Astrocyte (in vitro differentiated cells and primary cell): ENCODE results near the gene FAM241A. TPM values are rescaled to one million over a fixed set of nuclear protein-coding genes. Genes with fewer than 3 reads are reported as not detected.

ENCODE experiments used
- DNase-seq: peaks from one replicate; pipeline ENCODE4 v3.0.0-alpha.2; 2010; ENCODE audit warnings: low read depth
- FAIRE-seq: peaks from 2 replicates; lab custom pipeline; 2011; peaks lifted over from hg19 to GRCh38; lab: Jason Lieb, UNC
- H2AFZ ChIP-seq: 2 replicates; pipeline ENCODE4 v1.6.0; 2012; ENCODE audit warnings: low read depth, low read length, inconsistent platforms
- H3K27ac ChIP-seq: 2 replicates; pipeline ENCODE4 v1.5.1; 2011; ENCODE audit warnings: low read depth, low read length, inconsistent platforms
- H3K27me3 ChIP-seq: 2 replicates; pipeline ENCODE4 v1.6.0; 2011; ENCODE audit warnings: low read length, inconsistent platforms; ENCODE audit not compliant: insufficient read depth
- H3K36me3 ChIP-seq: 2 replicates; pipeline ENCODE4 v1.5.1; 2011; ENCODE audit warnings: low read length, inconsistent platforms; ENCODE audit not compliant: insufficient read depth
- H3K4me1 ChIP-seq: 2 replicates; pipeline ENCODE4 v1.5.1; 2011; ENCODE audit warnings: low read length, inconsistent platforms; ENCODE audit not compliant: insufficient read depth
- H3K4me2 ChIP-seq: 2 replicates; pipeline ENCODE4 v1.6.0; 2012; ENCODE audit warnings: low read length, inconsistent platforms
- H3K4me3 ChIP-seq: 2 replicates; pipeline ENCODE4 v1.5.1; 2011; ENCODE audit warnings: low read depth, mild to moderate bottlenecking, low read length, inconsistent platforms; ENCODE audit not compliant: insufficient read depth
- H3K79me2 ChIP-seq: 2 replicates; pipeline ENCODE4 v1.6.0; 2012; ENCODE audit warnings: mild to moderate bottlenecking, low read length, inconsistent platforms; ENCODE audit not compliant: insufficient read depth
- H3K9ac ChIP-seq: 2 replicates; pipeline ENCODE4 v1.6.0; 2012; ENCODE audit warnings: mild to moderate bottlenecking, low read length, inconsistent platforms
- H3K9me3 ChIP-seq: 2 replicates; pipeline ENCODE4 v1.5.1; 2012; ENCODE audit warnings: low read depth, mild to moderate bottlenecking, low read length, inconsistent platforms; ENCODE audit not compliant: insufficient read depth
- H4K20me1 ChIP-seq: 2 replicates; pipeline ENCODE4 v1.6.0; 2012; ENCODE audit warnings: low read length, inconsistent platforms; ENCODE audit not compliant: insufficient read depth
- H3K27ac Mint-ChIP-seq: one replicate; pipeline ENCODE4 v1.8.0; 2021; ENCODE audit warnings: mild to moderate bottlenecking, mixed read lengths; ENCODE audit not compliant: unreplicated experiment
- H3K27me3 Mint-ChIP-seq: one replicate; pipeline ENCODE4 v1.8.0; 2021; ENCODE audit warnings: low read depth, mixed read lengths; ENCODE audit not compliant: unreplicated experiment
- H3K36me3 Mint-ChIP-seq: one replicate; pipeline ENCODE4 v1.8.0; 2021; ENCODE audit warnings: low read depth, mixed read lengths; ENCODE audit not compliant: unreplicated experiment
- H3K4me1 Mint-ChIP-seq: one replicate; pipeline ENCODE4 v1.8.0; 2021; ENCODE audit warnings: low read depth, mixed read lengths; ENCODE audit not compliant: unreplicated experiment
- H3K4me3 Mint-ChIP-seq: one replicate; pipeline ENCODE4 v1.8.0; 2021; ENCODE audit warnings: mild to moderate bottlenecking, moderate library complexity, mixed read lengths; ENCODE audit not compliant: unreplicated experiment
- H3K9me3 Mint-ChIP-seq: one replicate; pipeline ENCODE4 v1.8.0; 2021; ENCODE audit warnings: mild to moderate bottlenecking, mixed read lengths; ENCODE audit not compliant: unreplicated experiment
- CTCF ChIP-seq: IDR thresholded peaks from 2 replicates; pipeline ENCODE4 v1.5.1; 2011; ENCODE audit warnings: low read depth, mild to moderate bottlenecking, inconsistent platforms, low read length, moderate library complexity; ENCODE audit not compliant: insufficient read depth
- EZH2 ChIP-seq: IDR thresholded peaks from 2 replicates; pipeline ENCODE4 v1.6.1; 2012; ENCODE audit warnings: mild to moderate bottlenecking, low read length, inconsistent platforms; ENCODE audit not compliant: insufficient read depth
- total RNA-seq: library from RNA; stranded (reverse); gene quantifications from 2 replicates; pipeline ENCODE4 v1.2.1, GENCODE V29; 2021

The FAM241A gene
- total RNA-seq, 1 donor from 2014 or later, result 1.7 TPM

GRCh38 chr4:112190684-112191083 lies 45.4 kb downstream of the FAM241A start:
- Mint-ChIP-seq H3K36me3 (no peaks in the 10 kb centered on the region), H3K9me3 (no peaks in the 10 kb centered on the region), H3K4me1 (no peaks in the 10 kb centered on the region), H3K27ac (no peak overlapping the region), H3K4me3 (no peak overlapping the region), H3K27me3 (no peaks in the 10 kb centered on the region)
- DNase-seq (no peak), FAIRE-seq (no peak)
- Histone ChIP-seq H3K9ac (no peak overlapping the region), H4K20me1 (no peaks in the 10 kb centered on the region), H3K9me3 (no peaks in the 10 kb centered on the region), H3K27ac (no peak overlapping the region), H3K4me1 (no peaks in the 10 kb centered on the region), H3K79me2 (no peaks in the 10 kb centered on the region), H3K4me3 (no peak overlapping the region), H3K36me3 (no peaks in the 10 kb centered on the region), H3K4me2 (no peak overlapping the region), H2AFZ (no peak overlapping the region), H3K27me3 (no peaks in the 10 kb centered on the region)
- TF ChIP-seq EZH2, result no peak
- TF ChIP-seq CTCF, result no peak

- FAIRE-seq, result no peak
- no peak overlapping the region for H3K27ac ChIP-seq
Measured at GRCh38 chr4:112196461-112196860, 51.2 kb downstream of the FAM241A start.

More at GRCh38 chr4:112196461-112196860, 51.2 kb downstream of the FAM241A start:
- H3K4me1 ChIP-seq, result no peaks in the 10 kb centered on the region
- no peaks in the 10 kb centered on the region for H3K27me3 ChIP-seq
- Mint-ChIP-seq H3K27me3 (no peaks in the 10 kb centered on the region), H3K27ac (no peak overlapping the region), H3K4me3 (no peak overlapping the region), H3K9me3 (no peaks in the 10 kb centered on the region), H3K36me3 (no peaks in the 10 kb centered on the region), H3K4me1 (peaks cover 4% of the 10 kb centered on the region)
- H3K9me3 ChIP-seq, result no peaks in the 10 kb centered on the region
- H3K36me3 ChIP-seq, result no peaks in the 10 kb centered on the region
- no peak overlapping the region for H3K9ac ChIP-seq
- no peak overlapping the region for H2AFZ ChIP-seq
- no peak for DNase-seq
- no peak overlapping the region for H3K4me2 ChIP-seq
- no peaks in the 10 kb centered on the region for H4K20me1 ChIP-seq
- no peaks in the 10 kb centered on the region for H3K79me2 ChIP-seq
- TF ChIP-seq CTCF, result no peak
- TF ChIP-seq EZH2, result no peak
- no peak overlapping the region for H3K4me3 ChIP-seq
